GM10266 (cell line): Measurements from ENCODE around the gene MID1.

Experiments used
- DNase-seq: peaks from one replicate; pipeline ENCODE4 v3.0.0; 2012; ENCODE audit errors: extremely low spot score
- TF ChIP-seq, protein P1 (sequence below): IDR thresholded peaks from 2 replicates; pipeline ENCODE4 v1.5.1; 2012; ENCODE audit warnings: mild to moderate bottlenecking, low read depth; ENCODE audit not compliant: control insufficient read depth, insufficient read depth; ENCODE audit errors: missing control alignments

MID1 gene

DNA sequence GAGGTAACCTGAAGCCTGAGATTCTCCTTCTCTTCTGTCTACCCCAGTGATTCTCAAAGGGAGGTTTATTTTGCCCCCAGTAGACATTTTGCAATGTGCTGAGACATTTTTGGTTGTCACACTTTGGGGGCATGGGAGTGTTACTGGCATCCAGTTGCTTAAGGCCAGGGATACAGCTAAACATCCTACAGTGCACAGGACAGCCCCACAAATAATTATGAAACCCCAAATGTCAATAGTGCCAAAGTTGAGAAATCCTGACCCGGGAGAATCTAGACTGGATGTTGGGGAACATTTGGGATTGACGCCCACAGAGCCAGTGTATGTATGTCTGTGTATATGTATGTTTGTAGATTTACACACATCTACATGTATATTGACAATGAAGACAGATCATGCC, 13.2 kb downstream of the MID1 start:
- no peak for DNase-seq
- TF ChIP-seq, protein P1, sequence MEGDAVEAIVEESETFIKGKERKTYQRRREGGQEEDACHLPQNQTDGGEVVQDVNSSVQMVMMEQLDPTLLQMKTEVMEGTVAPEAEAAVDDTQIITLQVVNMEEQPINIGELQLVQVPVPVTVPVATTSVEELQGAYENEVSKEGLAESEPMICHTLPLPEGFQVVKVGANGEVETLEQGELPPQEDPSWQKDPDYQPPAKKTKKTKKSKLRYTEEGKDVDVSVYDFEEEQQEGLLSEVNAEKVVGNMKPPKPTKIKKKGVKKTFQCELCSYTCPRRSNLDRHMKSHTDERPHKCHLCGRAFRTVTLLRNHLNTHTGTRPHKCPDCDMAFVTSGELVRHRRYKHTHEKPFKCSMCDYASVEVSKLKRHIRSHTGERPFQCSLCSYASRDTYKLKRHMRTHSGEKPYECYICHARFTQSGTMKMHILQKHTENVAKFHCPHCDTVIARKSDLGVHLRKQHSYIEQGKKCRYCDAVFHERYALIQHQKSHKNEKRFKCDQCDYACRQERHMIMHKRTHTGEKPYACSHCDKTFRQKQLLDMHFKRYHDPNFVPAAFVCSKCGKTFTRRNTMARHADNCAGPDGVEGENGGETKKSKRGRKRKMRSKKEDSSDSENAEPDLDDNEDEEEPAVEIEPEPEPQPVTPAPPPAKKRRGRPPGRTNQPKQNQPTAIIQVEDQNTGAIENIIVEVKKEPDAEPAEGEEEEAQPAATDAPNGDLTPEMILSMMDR, result no peak

DNA sequence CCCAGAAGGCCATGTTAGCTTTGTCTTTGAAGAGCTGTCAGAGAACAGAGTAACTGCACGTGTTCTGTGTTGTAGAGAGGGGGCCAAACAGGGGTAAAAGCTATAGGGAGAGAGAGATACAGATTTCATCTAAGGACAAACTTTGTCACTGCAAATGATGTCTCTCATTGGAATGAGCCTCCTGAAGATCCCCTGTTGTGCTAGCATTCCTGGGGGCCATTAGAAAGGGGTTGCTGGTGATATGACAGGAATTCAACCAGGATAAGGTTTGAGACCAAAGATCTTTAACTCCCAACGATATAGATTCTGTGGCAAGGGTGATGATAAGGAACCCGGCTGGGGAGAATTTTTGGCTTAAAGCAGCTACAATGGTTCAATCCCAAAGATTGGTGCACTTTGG, 16.8 kb downstream of the MID1 start:
- TF ChIP-seq, protein P1, result no peak
- no peak for DNase-seq

DNA sequence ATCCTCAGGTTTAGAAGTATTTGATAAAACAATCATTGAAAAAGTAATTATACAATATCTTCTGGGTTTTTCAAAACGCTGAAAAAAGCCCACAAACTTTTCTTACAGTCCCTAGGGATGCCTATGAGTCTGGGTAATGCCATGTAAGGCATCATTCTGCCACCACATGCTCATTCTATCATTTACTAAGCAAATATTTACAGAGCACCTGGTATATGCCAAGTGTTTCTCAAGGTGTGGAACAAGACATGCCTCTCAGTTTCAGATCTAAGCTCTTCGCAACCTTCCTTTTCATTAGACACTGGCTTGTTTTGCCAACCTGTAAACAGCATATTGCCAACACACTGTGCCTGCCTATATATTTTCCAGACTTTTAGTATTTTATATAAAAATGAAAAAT, 17.7 kb downstream of the MID1 start:
- no peak for DNase-seq
- TF ChIP-seq, protein P1, result no peak

DNA sequence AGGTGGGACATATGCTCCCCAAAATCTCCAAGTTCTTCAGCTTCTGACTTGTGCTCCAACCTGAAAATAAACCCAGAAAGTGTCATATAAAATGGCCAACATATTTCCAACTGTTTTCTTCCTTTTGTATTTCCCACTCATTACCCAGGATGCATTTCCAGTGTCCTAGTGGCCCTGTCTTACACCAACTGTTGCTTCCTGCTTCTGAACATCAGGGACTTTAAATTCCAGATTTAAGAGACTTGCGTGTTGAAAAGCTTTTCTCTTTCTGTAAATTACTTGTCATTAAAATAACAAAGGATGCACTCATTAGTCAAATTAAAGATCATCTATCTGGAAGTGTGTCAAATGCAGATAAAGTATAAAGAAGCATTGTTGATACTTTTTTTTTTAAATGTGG, 19.9 kb downstream of the MID1 start:
- TF ChIP-seq, protein P1, result no peak
- no peak for DNase-seq

DNA sequence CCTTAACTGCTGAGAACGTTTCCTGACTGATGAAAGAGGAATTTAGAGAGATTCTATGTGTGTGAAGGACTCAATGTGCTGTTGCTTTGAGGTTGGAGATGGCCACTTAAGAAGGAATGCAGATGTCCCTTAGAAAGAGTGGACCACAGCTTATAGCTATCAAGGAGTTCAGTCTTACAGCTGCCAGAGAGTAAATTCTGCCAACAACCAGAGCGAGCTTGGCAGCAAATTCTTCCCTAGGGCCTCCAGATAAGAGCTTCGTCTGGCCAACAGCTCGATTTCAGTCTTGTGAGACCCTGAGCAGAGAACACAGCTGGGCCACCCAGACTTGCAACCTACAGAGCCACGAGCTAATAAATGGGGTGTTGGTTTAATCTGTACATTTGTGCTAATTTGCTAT, 21.8 kb downstream of the MID1 start:
- DNase-seq, result no peak
- TF ChIP-seq, protein P1, result no peak

DNA sequence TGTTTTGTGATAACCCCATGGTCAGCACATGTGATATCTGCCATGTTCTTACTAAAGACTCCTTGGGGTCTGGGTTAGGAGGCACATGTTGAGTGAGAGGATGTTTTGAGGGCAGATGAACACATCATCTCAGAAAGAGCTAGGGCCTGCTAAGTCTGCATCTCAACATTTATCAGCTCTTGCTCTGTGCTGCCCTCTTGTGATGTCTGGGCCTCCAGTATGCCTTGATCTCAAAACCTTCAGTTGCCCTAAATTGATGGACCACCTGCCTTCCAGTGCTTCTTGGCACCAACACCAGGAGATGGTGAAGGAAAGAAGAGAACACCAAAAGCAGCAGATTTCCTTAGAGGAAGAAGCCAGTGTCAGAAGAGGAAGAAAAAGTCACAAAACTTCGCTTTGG, 22.5 kb downstream of the MID1 start:
- DNase-seq, result peak; percentile 7

More for the DNA sequence above, 22.5 kb downstream of the MID1 start:
- TF ChIP-seq, protein P1, result peak; percentile 41
